Thoracic aorta (tissue), 2 donors: ENCODE measurements around the gene SHD. TPM values are rescaled to one million over a fixed set of nuclear protein-coding genes. Genes with fewer than 3 reads are reported as not detected.
"Not testable (repeated sequence)": the region's sequence is repeated elsewhere in the genome, so short reads cannot be mapped to it uniquely, and the experiment has no call there.

ENCODE experiments used
- ATAC-seq: fragments of 150-250 bp; one replicate; pipeline ENCODE4 v1.8.0; 2017; ENCODE audit warnings: low read depth; ENCODE audit not compliant: insufficient number of reproducible peaks, low FRiP score
- DNase-seq: peaks from one replicate; pipeline ENCODE4 v3.0.0-alpha.2; 2020; ENCODE audit warnings: low spot score
- H3K27ac ChIP-seq, 2 donors: fragments of 200-600 bp; sonication (generic); 1 replicate in 1 of 2; 2 replicates in 1 of 2; pipeline ENCODE4 v1.5.1; 2016; ENCODE audit warnings: mild to moderate bottlenecking in 2 of 2, moderate library complexity in 2 of 2
- H3K27me3 ChIP-seq: fragments of 200-600 bp; sonication (generic); replicated peaks from 2 replicates; pipeline ENCODE4 v1.6.0; 2016; ENCODE audit warnings: mild to moderate bottlenecking; ENCODE audit not compliant: insufficient read depth
- H3K36me3 ChIP-seq: fragments of 200-600 bp; sonication (generic); one replicate; pipeline ENCODE4 v1.5.1; 2016
- H3K4me1 ChIP-seq, 2 donors: fragments of 200-600 bp; sonication (generic); 1 replicate in 1 of 2; 2 replicates in 1 of 2; pipeline versions ENCODE4 v1.5.1 to v1.6.0; 2016; ENCODE audit warnings: low read depth in 2 of 2, mild to moderate bottlenecking in 1 of 2; ENCODE audit not compliant: control insufficient read depth in 1 of 2
- H3K4me3 ChIP-seq: fragments of 200-600 bp; sonication (generic); 2 replicates; pipeline ENCODE4 v1.5.1; 2016; ENCODE audit warnings: mild to moderate bottlenecking
- H3K9me3 ChIP-seq: fragments of 200-600 bp; sonication (generic); 2 replicates; pipeline ENCODE4 v1.5.1; 2016
- CTCF ChIP-seq: fragments of 200-600 bp; sonication (generic); IDR thresholded peaks from one replicate; pipeline ENCODE4 v1.5.1; 2019; ENCODE audit warnings: antibody characterized with exemption
- total RNA-seq, 2 donors: library from RNA; depleted of rRNA; stranded (reverse); fragments of >200 nt; gene quantifications; one replicate each; pipeline versions ENCODE4 v1.1.0 to v1.2.3, GENCODE V29; 2016

Gene SHD
- total RNA-seq, 2 donors from 2014 or later, result not detected

- no peaks in the 10 kb centered on the region for H3K9me3 ChIP-seq
- TF ChIP-seq CTCF, result no peak
- peaks cover 19% of the 10 kb centered on the region for H3K27me3 ChIP-seq
- no peaks in the 10 kb centered on the region for H3K36me3 ChIP-seq
- no peak overlapping the region for H3K27ac ChIP-seq
- DNase-seq, result no peak
- peaks cover 0 to 3% of the 10 kb centered on the region in 2 donors for H3K4me1 ChIP-seq
- ATAC-seq, result no peak
- H3K4me3 ChIP-seq, result peak overlapping the region; percentile 5
Measured at GRCh38 chr19:4279530-4280422, 710 bp downstream of the SHD start.

- peaks cover 0 to 2% of the 10 kb centered on the region in 2 donors for H3K4me1 ChIP-seq
- H3K27me3 ChIP-seq, result peaks cover 17% of the 10 kb centered on the region
- H3K27ac ChIP-seq, result no peak overlapping the region
- ATAC-seq (no peak), DNase-seq (no peak)
- TF ChIP-seq CTCF, result no peak
- no peaks in the 10 kb centered on the region for H3K9me3 ChIP-seq
- H3K36me3 ChIP-seq, result no peaks in the 10 kb centered on the region
- H3K4me3 ChIP-seq, result no peak overlapping the region
Measured at GRCh38 chr19:4284176-4284958, 5.3 kb downstream of the SHD start.

GRCh38 chr19:4284974-4285373, 5.9 kb downstream of the SHD start:
- H3K27me3 ChIP-seq, result peaks cover 11% of the 10 kb centered on the region
- no peak for ATAC-seq
- no peak for DNase-seq

GRCh38 chr19:4286141-4286540, 7.1 kb downstream of the SHD start:
- not testable (repeated sequence) for H3K4me3 ChIP-seq, H3K27me3 ChIP-seq, DNase-seq, H3K36me3 ChIP-seq, ATAC-seq, H3K9me3 ChIP-seq, H3K27ac ChIP-seq, H3K4me1 ChIP-seq

More at GRCh38 chr19:4284974-4285373, 5.9 kb downstream of the SHD start:
- no peak overlapping the region for H3K4me3 ChIP-seq
- H3K4me1 ChIP-seq, result no peaks in the 10 kb centered on the region
- no peak for TF ChIP-seq CTCF
- no peak overlapping the region for H3K27ac ChIP-seq
- no peaks in the 10 kb centered on the region for H3K36me3 ChIP-seq
- H3K9me3 ChIP-seq, result no peaks in the 10 kb centered on the region

- H3K9me3 ChIP-seq, result no peaks in the 10 kb centered on the region
- DNase-seq, result no peak
- no peak overlapping the region for H3K27ac ChIP-seq
- no peaks in the 10 kb centered on the region for H3K4me1 ChIP-seq
- H3K4me3 ChIP-seq, result no peak overlapping the region
- TF ChIP-seq CTCF, result no peak
- H3K27me3 ChIP-seq, result peaks cover 5% of the 10 kb centered on the region
- H3K36me3 ChIP-seq, result no peaks in the 10 kb centered on the region
- ATAC-seq, result no peak
Measured at GRCh38 chr19:4288091-4288777, 9.2 kb downstream of the SHD start.
